DMS79 (cell line): ENCODE results near the gene CTBP1.
A peak's percentile ranks its signal among the peaks of the same experiment; 100 is the strongest.

Source experiments
- DNase-seq: peaks from one replicate; lab custom pipeline; 2025; lab: John Stamatoyannopoulos, UW

CTBP1 gene

GRCh38 chr4:1172971-1173757 is 75.8 kb downstream of the CTBP1 start:
- DNase-seq: no peak

GRCh38 chr4:1172228-1172851 is 76.6 kb downstream of the CTBP1 start, which contains the start of gene SPON2:
Gene SPON2, minus strand, starts transcription at chr4:1172583.
- no peak for DNase-seq

- DNase-seq: no peak
Measured at GRCh38 chr4:1171311-1172227, 77.4 kb downstream of the CTBP1 start.

- DNase-seq: no peak
Measured at GRCh38 chr4:1170976-1171310, 78.0 kb downstream of the CTBP1 start.

- DNase-seq: no peak
Measured at GRCh38 chr4:1170156-1170975, 78.6 kb downstream of the CTBP1 start.

GRCh38 chr4:1169691-1170096 is 79.2 kb downstream of the CTBP1 start:
- DNase-seq: no peak

- no peak for DNase-seq
Measured at GRCh38 chr4:1169171-1169671, 79.7 kb downstream of the CTBP1 start.

- DNase-seq: no peak
Measured at GRCh38 chr4:1168191-1169101, 80.5 kb downstream of the CTBP1 start.

- DNase-seq: peak; percentile 74
Measured at GRCh38 chr4:1167244-1167949, 81.5 kb downstream of the CTBP1 start.

GRCh38 chr4:1166509-1167243 is 82.3 kb downstream of the CTBP1 start:
- no peak for DNase-seq

GRCh38 chr4:1164956-1165545 is 83.9 kb downstream of the CTBP1 start:
- no peak for DNase-seq

GRCh38 chr4:1164444-1164843 is 84.5 kb downstream of the CTBP1 start:
- no peak for DNase-seq

- no peak for DNase-seq
Measured at GRCh38 chr4:1164040-1164439, 84.9 kb downstream of the CTBP1 start.
